ENCODE measurements around the gene ATP8B3.

The ATP8B3 gene

DNA sequence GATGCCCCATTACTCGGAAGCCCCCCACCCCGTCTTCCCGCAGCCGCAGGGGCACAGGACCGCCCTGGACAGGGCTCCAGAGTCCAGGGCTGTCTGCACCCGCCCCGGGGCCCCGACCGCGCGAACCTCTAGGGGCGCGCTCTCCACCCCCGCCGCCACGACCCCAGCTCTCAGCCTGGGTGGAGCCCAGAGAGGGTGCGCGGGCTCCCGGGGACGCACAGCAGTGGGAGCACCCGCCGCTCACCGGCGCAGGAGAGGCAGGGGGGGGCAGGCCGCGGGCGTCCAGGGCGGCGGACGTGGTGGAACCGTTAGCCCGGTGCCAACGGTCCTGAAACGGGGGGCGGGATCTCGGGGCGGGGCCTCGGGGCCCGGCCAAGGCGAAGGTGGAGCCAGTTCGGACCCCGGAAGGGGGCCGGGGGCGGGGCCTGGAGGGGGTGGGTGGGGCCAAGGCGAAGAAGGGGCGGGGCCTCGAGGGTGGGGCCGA is at the start of gene ATP8B3:
Gene ATP8B3, minus strand, starts transcription at position 335 of the 484 bp plus-strand sequence. CDS start 540 bp downstream, outside the sequence.
- intact Hi-C loops (cut with DNase I), result no loop called here
- no peak for DNase-seq

DNA sequence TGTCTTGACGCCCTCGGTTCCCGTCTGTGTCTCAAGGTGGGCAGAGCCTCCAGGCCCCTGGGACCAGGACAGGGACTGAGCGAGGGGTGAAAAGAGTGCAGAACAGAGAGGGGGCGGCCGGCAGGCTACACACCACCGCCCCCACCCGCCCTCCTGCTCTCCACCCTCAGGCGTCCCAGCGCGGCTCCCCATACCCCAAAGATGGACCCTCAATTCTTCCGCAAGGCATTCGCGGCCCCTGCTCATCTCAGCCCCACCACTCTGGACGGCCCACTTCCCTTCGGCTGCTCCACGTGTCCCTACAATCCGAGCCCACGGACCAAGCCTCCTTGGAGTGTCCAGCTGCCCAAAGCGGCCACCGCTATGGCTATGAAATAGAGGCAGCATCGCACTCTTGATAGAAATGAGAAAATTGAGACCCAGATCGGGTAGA is 49.5 kb upstream of the ATP8B3 start:
- no peak for DNase-seq
- intact Hi-C loops (cut with DNase I), result no loop called here

- intact Hi-C loops (cut with DNase I), result no loop called here
- DNase-seq, result no peak
Measured at GRCh38 chr19:1860821-1861598, 48.9 kb upstream of the ATP8B3 start.

DNA sequence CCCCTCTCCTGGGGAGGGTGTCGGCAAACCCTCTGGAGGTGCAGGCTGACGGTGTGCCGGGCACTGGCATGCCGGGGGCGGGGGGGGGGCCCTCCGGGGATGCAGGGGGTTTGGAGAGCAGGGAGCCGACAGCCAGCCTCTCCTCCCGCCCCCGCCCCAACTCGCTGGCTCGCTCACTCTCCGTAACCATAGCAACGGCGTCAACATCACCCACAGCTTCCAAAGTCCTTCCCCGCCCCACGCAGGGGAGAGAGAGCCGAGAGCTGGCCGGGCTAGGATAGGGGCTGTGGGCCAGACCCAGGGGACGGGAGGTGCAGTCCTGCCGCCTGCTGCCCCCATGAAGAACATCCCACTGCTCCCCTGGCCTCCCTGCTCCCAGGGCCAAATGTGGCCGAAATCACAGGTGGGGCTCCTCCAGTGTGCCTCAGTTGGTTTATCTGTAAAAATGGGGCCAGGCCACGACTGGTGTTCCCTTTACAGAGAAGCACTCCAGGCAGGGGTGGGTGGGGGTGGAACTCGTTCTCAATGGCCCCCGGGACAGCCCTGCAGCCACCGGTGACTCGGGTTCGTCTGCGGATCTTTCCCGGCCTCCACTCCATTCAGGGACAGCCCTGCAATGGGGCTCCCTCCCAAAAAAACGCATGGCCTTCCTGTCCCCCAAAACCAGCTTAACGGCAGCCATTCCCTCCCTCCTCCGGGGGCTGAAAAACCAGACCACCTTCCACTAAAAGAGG is 48.1 kb upstream of the ATP8B3 start:
- DNase-seq, result peak in 8 of 10 donors; percentile 53 to 96 (median 74)
- intact Hi-C loops (cut with DNase I), result no loop called here

- DNase-seq, result no peak
- intact Hi-C loops (cut with DNase I), result no loop called here
Measured at GRCh38 chr19:1859331-1859781, 47.3 kb upstream of the ATP8B3 start.

GRCh38 chr19:1858412-1859081 is 46.5 kb upstream of the ATP8B3 start:
- intact Hi-C loops (cut with DNase I), result no loop called here
- no peak for DNase-seq

GRCh38 chr19:1857648-1858326 is 45.7 kb upstream of the ATP8B3 start:
- DNase-seq, result no peak
- intact Hi-C loops (cut with DNase I), result no loop called here

DNA sequence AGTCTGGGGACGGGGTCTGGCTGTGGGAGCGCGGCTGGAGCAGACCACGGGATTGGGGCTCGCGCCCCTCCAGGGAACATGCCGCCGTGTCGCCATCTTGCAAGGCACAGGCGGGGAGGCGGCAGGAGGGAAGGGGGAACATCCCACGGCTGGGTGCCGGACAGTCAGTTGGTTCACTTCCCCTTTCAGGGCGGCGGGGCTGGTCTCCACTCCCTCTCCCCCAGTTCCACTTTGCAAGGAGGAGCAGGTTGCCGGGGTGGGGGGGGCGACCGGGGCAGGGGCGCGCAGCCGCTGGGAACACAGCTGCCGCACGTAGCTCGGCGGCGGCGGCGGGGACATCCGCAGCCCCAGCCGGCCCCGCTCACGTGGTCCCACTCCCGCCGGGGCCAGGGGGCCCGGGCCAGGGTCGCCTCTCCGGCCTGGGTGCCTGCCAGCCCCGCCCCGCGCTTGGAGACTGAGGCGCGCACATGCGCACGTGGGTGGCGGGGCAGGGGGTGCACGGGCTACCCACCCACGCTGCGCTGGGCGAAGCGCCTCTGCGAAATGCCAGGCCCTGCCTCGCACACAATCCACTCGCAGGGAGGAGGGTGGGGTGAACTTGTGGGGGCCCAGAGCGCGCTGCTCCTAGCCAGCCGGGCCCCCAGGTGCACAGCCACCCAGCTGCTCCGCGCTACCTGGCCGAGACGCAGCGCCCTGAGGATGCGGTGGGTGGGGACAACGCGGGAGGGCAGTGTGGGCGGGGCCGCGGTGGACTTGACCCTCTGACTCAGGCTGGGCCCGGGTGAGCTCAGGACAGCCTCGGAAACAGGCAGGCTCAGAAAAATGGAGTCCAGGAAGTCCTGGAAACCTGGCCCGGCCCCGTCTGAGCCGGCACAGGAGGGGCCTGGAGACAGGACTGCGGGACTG is 44.9 kb upstream of the ATP8B3 start:
- intact Hi-C loops (cut with DNase I), result no loop called here
- peak in 3 of 10 donors; percentile 27 to 91 (median 85) for DNase-seq

DNA sequence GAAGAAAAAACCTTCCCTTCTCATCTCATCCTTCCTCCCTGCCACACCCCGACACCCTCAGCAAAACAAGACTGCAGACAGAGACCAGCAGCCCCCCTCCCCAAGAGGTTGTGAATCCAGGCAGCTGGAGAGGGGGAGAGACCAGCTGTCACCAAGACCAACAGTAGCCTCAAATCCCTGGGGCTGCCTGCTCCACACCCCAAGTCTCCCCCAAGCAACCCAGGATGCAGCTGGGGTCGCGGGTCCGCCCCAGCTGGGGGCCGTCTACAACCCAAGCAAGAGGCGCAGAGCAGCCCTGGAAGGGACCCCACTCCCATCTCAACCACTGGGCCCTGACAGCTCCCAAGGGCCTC is 44.2 kb upstream of the ATP8B3 start:
- no peak for DNase-seq

DNA sequence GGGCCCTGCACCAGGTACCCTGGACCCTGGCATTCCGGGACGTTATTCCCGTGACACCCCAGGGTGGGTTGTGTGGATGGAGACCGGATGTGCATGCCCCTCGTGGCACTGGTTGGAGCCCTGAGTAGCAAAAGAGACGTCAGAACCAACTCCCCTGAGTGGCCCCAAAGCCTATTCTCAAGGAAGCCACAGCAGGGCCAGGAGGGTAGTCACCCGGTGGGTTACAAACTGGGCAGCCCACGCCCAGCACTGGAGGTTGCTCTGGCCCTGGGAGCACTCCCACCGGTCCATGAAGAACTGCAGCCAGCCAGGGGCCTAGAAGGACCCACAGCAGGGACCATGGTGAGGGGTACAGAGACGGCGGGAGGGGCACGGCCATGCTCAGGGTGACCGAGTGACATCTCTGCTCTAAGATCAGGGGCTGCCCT is 43.8 kb upstream of the ATP8B3 start:
- intact Hi-C loops (cut with DNase I), result no loop called here
- no peak for DNase-seq

More for the DNA sequence above, 44.2 kb upstream of the ATP8B3 start:
- intact Hi-C loops (cut with DNase I), result no loop called here

DNA sequence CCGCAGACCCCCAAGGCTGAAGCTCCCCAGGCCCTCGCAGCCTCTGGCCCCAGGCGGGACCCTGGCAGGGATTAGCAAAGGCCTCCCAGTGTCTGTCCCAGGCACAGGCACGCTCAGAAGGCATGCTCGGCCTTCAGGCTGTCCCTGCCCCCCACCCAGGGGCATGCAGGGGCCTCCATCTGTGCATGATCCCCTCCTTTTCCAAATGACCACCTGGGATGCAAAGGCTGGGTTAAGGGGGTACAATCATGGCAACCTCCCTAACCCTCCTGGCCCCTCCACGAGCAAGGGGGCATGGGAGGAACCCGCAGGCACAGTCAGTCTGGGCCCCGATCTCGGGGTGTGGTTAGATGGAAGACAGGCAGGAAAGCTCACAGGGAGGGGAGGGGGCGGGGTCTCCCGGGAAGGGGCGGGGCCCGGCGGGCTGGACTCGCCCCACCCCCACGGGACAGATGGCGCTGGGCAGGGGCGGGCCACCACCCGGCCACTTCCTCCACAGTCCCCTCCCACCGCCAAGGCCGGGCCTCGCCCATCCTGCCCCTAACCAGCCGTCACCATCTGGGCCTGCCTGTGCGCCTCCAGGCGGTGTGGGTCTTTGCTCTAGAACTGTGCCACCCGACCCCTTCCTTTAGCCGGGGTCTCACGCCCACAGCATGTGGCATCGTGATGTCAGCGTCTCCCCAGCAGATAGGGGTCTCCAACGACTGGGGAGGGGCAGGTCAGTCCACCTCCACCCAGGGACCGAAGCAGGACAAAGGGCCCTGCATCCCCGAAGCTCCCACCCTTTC is 43.2 kb upstream of the ATP8B3 start:
- DNase-seq, result peak in 6 of 10 donors; percentile 45 to 95 (median 62)
- intact Hi-C loops (cut with DNase I), result no loop called here

GRCh38 chr19:1854542-1855039 is 42.5 kb upstream of the ATP8B3 start:
- no peak for DNase-seq
- intact Hi-C loops (cut with DNase I), result no loop called here

GRCh38 chr19:1854039-1854541 is 42.0 kb upstream of the ATP8B3 start:
- intact Hi-C loops (cut with DNase I), result no loop called here
- DNase-seq, result no peak

- peak in 8 of 10 donors; percentile 45 to 94 (median 60) for DNase-seq
- intact Hi-C loops (cut with DNase I), result no loop called here
Measured at GRCh38 chr19:1853295-1854038, 41.4 kb upstream of the ATP8B3 start.

- no peak for DNase-seq
- intact Hi-C loops (cut with DNase I), result no loop called here
Measured at GRCh38 chr19:1852581-1853128, 40.6 kb upstream of the ATP8B3 start.

GRCh38 chr19:1851654-1852580 is 39.8 kb upstream of the ATP8B3 start:
- DNase-seq, result peak in 4 of 10 donors; percentile 28 to 92 (median 54)
- intact Hi-C loops (cut with DNase I), result no loop called here
